Body of pancreas (tissue), 4 donors: ENCODE results near the gene GPANK1.

ENCODE experiments used
- CTCF ChIP-seq, 7 experiments: fragments of 450-650 bp in 4 of 7; fragments of 200-600 bp in 3 of 7; sonication (generic) in 3 of 7; IDR thresholded peaks; one replicate each; pipeline ENCODE4 v1.5.1; 2016 to 2019; ENCODE audit warnings: antibody characterized with exemption in 7 of 7
- POLR2A ChIP-seq, 3 donors: fragments of 450-650 bp; IDR thresholded peaks; one replicate each; pipeline ENCODE4 v1.6.1; 2016; ENCODE audit warnings: antibody characterized with exemption in 3 of 3, mild to moderate bottlenecking in 2 of 3

- no peak for TF ChIP-seq POLR2A (IDR thresholded peaks at IDR 0.05)
- no peak for TF ChIP-seq CTCF (IDR thresholded peaks at IDR 0.05)
These were observed 20.9 kb downstream of the GPANK1 start for GRCh38 chr6:31643818-31644454.
